HUDEP-2 (cell line): ENCODE data around the gene DUSP28.
"Not testable (repeated sequence)": the region's sequence is repeated elsewhere in the genome, so short reads cannot be mapped to it uniquely, and the experiment has no call there.

Experiments
- DNase-seq, 76 experiments: peaks; one replicate each; lab custom pipeline; 2025; ENCODE audit not compliant: unreplicated experiment in 76 of 76; lab: John Stamatoyannopoulos, UW

The DUSP28 gene

DNA sequence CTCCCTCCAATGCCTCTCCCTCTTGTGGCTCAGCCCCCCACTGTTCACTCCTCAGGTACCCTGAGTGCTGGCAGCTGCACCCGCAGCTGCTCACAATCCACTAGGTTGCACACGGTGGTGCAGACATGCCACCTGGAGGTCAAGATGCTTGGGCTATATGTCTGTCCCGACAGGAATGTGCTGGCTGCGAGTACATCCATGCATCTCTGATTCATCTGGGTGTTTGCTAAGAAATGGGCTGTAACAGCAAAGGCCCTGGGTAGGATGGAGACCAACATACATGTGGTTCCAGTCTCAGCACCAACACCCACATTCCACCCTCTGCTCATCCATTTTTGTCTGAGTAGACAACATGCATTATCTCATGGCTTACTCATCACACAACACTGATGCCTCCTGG is 33.6 kb upstream of the DUSP28 start:
- DNase-seq = no peak

DNA sequence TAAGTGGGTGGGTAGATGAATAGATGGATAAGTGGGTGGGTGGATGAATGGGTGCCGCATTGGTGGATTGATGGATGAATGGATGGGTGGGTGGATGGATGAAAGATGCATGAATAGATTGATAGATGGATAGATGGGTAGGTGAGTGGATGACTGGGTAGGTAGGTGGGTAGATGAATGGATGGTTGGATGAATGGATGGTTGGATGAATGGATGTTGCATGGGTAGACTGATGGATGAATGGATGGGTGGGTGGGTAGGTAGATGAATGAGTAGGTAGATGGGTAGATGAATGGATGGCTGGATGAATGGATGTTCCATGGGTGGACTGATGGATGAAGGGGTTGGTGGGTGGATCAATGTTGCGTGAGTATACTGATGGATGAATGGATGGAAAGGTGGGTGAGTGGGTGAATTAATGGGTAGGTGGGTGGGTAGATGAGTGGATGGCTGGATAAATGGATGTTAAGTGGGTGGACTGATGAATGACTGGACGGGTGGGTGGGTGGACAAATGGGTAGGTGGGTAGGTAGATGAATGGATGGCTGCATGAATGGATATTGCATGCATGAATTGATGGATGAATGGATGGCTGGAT is 32.9 kb upstream of the DUSP28 start:
- DNase-seq = no peak

GRCh38 chr2:240528406-240529040 is 31.6 kb upstream of the DUSP28 start:
- DNase-seq = no peak

DNA sequence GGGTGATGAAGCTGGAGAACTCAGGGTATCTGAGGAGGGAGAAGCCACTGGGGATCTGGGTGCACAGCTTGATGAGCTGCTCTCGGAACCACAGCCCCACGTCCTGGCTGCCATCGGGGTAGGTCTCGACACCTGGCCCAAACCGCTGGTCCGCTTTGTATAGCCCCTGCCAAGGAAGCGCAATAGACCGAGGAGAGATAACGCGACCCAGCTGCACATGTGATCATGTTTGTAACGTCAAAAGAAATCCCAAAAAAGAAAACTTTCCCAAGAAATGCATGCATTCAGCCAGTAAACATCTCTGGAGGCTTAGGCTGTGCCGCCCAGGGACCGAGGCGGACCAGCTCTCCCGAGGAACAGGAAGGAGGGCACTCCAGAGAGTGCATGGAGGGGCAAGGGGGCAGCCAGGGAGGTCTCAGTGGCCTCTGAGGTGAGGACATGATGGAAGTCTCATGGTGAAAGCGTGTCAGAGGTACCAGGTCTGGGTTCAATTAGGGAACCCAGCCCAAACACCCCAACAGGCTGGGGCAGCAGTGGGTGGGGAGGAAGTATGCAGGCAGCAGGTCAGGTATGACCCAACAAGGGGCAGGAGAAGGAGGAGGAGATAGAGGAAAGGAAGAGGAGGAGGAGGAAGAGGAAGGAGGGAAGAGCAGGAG is 30.7 kb upstream of the DUSP28 start:
- no peak for DNase-seq

GRCh38 chr2:240530181-240530580 is 30.0 kb upstream of the DUSP28 start:
- no peak for DNase-seq

DNA sequence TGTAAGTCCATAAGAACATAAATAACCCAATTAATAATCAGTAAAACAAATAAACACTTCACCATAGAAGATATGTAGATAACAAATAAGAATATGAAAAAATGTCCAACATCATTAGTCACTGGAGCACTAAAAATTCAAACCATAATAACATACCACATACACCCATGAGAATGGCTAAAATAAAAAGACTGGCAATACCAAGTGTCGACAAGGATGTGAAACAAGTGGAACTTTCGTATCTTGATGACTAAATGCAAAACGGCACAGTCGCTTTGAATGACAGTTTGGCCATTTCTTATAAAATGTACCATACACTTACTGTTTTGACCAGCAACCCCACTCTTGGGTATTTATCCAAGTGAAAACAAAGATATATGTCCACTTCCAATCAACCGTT is 29.1 kb upstream of the DUSP28 start:
- DNase-seq = no peak

DNA sequence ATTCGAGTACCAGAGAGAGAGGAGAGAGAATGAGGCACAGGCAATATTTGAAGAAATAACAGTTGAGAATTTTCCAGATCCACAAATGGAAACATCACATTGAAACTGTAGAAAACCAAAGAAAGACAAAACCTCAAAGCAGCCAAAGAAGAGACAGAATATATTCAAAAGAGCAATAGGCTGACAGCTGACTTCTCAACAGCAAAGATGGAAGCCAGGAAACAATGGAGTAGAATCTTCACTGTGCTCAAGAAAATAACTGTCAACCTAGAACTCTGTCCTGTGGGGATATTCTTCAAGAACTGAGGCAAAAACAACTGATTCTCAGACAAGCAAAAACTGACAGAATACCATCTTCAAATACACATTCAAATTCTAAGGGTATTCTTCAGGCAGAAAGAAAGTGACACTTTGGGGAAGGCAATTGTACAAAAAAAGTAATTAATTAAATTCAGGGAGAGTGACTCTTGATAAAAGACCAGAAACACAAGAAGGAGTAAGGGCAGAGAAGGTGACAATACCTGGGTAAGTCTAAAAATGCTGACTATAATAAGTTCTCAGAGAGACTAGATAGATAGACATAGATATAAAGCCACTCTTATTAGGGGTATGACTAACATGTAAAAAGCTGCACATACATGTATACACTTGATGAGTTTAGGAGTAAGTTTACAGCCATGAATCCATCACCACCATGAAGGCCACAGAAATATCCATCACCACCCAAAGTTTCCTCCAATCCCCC is 28.0 kb upstream of the DUSP28 start:
- no peak for DNase-seq

DNA sequence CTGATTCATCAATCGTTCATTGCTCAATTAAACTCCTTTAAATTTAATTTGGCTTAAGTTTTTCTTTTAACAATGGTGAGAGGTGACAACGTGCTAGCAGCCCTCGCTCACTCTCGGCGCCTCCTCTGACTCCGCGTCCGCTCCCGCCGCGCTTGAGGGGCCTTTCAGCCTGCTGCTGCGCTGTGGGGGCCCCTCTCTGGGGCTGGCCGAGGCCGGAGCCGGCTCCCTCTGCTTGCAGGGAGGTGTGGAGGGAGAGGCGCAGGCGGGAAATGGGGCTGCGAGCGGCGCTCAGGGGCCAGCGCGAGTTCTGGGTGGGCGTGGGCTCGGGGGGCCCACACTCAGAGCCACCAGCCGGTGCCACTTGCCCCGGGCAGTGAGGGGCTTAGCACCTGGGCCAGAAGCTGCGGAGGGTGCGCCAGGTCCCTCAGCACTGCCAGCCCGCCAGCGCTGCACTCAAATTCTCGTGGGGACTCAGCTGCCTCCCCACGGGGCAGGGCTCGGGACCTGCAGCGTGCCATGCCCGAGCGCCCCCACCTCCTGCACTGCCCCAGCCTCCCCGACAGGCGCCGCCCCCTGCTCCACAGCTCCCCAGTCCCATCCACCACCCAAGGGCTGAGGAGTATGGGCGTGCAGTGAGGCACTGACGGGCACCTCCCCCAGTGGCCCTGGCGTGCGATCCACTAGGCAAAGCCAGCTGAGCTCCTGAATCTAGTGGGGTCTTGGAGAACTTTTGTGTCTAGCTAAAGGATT is 22.0 kb upstream of the DUSP28 start:
- DNase-seq = no peak

DNA sequence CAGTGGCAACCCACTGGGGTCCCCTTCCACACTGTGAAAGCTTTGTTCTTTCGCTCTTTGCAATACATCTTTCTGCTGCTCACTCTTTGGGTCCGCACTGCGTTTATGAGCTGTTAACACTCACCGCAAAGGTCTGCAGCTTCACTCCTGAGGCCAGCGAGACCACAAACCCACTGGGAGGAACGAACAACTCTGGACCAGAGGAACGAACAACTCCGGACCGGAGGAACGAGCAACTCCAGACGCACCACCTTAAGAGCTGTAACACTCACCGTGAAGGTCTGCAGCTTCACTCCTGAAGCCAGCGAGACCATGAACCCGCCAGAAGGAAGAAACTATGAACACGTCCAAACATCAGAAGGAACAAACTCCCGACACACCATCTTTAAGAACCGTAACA is 21.1 kb upstream of the DUSP28 start:
- not testable (repeated sequence) for DNase-seq

DNA sequence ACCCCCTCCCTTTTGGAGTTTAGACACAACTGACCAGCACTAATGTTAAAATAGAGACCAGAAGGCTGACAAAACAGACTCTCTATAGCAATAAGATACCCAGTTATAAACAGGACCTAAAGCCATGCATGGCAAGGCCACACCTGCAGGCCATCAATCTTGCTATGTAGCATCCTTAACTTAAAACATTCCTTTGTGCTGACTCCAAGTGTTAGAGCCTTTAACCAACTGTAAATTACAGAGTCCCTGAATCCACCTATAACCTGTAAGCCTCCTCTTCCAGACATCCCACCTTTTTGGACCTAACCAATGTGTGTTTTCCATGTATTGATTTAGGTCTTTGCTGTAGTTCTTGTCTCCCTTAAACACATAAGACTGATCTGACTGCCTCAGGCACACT is 20.3 kb upstream of the DUSP28 start:
- no peak for DNase-seq

- DNase-seq = no peak
Measured at GRCh38 chr2:240551288-240551687, 8.9 kb upstream of the DUSP28 start.

- no peak for DNase-seq
Measured at GRCh38 chr2:240551811-240552210, 8.3 kb upstream of the DUSP28 start.

GRCh38 chr2:240553956-240554480 is 6.1 kb upstream of the DUSP28 start:
- DNase-seq = no peak

- no peak for DNase-seq
Measured at GRCh38 chr2:240554767-240555493, 5.2 kb upstream of the DUSP28 start.

DNA sequence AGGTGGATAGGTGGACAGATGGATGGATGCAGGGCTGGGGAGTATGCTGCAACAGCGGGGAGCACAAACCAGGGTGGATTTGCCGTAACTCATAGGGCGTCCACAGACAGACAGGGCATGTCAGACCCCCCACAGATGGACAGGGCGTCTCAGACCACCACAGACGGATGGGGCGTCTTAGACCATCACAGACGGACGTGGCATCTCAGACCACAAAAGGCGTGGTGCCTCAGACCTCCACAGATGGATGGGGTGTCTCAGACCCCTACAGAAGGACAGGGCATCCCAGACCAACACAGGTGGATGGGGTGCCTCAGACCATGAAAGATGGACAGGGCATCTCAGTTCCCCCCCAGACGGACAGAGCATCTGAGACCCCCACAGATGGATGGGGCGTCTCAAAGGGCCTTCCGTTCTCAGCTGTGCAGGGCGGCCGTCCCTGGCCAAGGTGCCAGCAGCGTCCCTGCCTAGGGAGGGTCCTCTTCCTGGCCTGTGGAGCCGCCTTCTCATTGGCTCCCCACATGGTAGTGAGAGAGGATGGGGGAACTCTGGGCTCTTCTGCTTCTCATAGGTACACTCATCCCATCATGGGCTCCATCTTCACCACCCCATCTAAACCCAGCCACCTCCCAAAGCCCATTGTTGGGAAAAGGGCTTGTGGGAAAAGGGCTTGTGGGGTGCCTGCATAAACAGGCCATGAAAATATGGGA is 4.5 kb upstream of the DUSP28 start:
- DNase-seq = no peak

DNA sequence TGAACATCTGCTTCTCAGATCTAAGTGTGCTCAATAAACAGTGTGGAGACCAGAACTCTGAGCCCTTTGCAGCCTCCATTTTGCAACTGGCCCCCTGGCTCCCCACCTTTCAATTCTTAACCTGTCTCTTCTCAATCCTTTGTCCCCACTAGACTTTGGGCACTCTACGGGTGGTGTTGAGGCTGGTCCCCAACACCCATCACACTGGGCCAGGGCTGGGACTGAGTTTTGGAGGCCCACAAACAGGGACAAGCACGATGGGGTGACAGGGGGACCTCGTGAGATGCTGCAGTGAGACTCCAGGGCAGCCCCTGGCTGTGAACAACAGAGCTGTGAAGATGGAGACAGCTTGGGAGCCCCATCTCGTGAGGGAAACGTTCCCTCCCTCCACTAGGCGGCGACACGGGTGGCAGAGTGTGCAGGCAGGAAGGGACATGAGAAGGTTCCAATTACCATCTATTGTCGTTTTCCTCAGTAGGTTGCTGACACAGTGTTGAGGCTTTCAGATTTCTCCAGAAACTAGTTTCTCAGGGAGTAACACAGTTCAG is 3.5 kb upstream of the DUSP28 start:
- peak in 69 of 76 experiments; percentile 13 to 80 (median 60) for DNase-seq

GRCh38 chr2:240557101-240557751 is 2.9 kb upstream of the DUSP28 start:
- DNase-seq = no peak

GRCh38 chr2:240557808-240558207 is 2.3 kb upstream of the DUSP28 start, which contains the start of gene ANKMY1:
Gene ANKMY1, minus strand, starts transcription at chr2:240557988. Its CDS starts 653 bp downstream, at chr2:240557335.
- peak in 73 of 76 experiments; percentile 6 to 90 (median 74) for DNase-seq
